Sigmoid colon (tissue), 7 donors: ENCODE measurements around the gene TAF6L. TPM values are rescaled to one million over a fixed set of nuclear protein-coding genes. Genes with fewer than 3 reads are reported as not detected.
A peak's percentile ranks its signal among the peaks of the same experiment; 100 is the strongest.

Source experiments
- DNase-seq: peaks from one replicate; pipeline ENCODE4 v3.0.0-alpha.2; 2019
- H3K27ac ChIP-seq, 4 donors: fragments of 200-600 bp; sonication (generic); one replicate each; pipeline ENCODE4 v1.5.1; 2016 to 2019; ENCODE audit warnings: mild to moderate bottlenecking in 1 of 4
- H3K27me3 ChIP-seq, 3 donors: fragments of 200-600 bp; sonication (generic); one replicate each; pipeline ENCODE4 v1.5.1; 2019; ENCODE audit warnings: mild to moderate bottlenecking in 1 of 3
- H3K36me3 ChIP-seq, 4 donors: fragments of 200-600 bp; sonication (generic); one replicate each; pipeline ENCODE4 v1.5.1; 2016 to 2019
- H3K4me1 ChIP-seq, 4 donors: fragments of 200-600 bp; sonication (generic); one replicate each; pipeline ENCODE4 v1.5.1; 2017 to 2019
- H3K4me3 ChIP-seq, 4 donors: fragments of 200-600 bp; sonication (generic); one replicate each; pipeline ENCODE4 v1.5.1; 2017 to 2019; ENCODE audit warnings: mild to moderate bottlenecking in 2 of 4, moderate library complexity in 1 of 4
- H3K9me3 ChIP-seq, 4 donors: fragments of 200-600 bp in 3 of 4; sonication (generic) in 3 of 4; one replicate each; pipeline versions ENCODE4 v1.5.1 to v1.6.1; 2013 to 2019
- CTCF ChIP-seq, 4 experiments: fragments of 450-650 bp in 3 of 4; fragments of 200-600 bp in 1 of 4; IDR thresholded peaks; one replicate each; pipeline ENCODE4 v1.5.1; 2016 to 2019; ENCODE audit warnings: antibody characterized with exemption in 4 of 4, mild to moderate bottlenecking in 3 of 4, moderate library complexity in 2 of 4
- EP300 ChIP-seq, 4 donors: sonication (generic); formaldehyde crosslinking; IDR thresholded peaks; one replicate each; pipeline ENCODE4 v1.6.1; 2017; ENCODE audit warnings: antibody characterized with exemption in 4 of 4
- POLR2A ChIP-seq, 2 donors: fragments of 450-650 bp; IDR thresholded peaks; one replicate each; pipeline ENCODE4 v1.6.1; 2016; ENCODE audit warnings: antibody characterized with exemption in 2 of 2, mild to moderate bottlenecking in 2 of 2, moderate library complexity in 2 of 2
- POLR2AphosphoS5 ChIP-seq, 4 donors: sonication (generic); formaldehyde crosslinking; IDR thresholded peaks; one replicate each; pipeline ENCODE4 v1.6.1; 2017; ENCODE audit warnings: antibody characterized with exemption in 4 of 4
- WGBS, 2 donors: extraction: QIAGEN DNeasy Blood & Tissue Kit; methylation state at CpG; one replicate each; pipeline ENCODE4 v1.1.7; 2013; 5-methylcytosine and 5-hydroxymethylcytosine counted together
- intact Hi-C: fragments of 100-400 bp; cut with DNase I; formaldehyde crosslinking; loops from one replicate; pipeline ENCODE4 v1.15.1; 2023
- polyA plus RNA-seq, 3 donors: library from polyadenylated mRNA; stranded (reverse); fragments of 200-250 nt; gene quantifications; one replicate each; pipeline ENCODE4 v1.2.3, GENCODE V29; 2013
- total RNA-seq, 4 donors: library from RNA; depleted of rRNA; stranded (reverse); fragments of >200 nt; gene quantifications; one replicate each; pipeline ENCODE4 v1.1.0, GENCODE V29; 2016
- donor health status: healthy with polysubstance abuse.
- donor health status: Bipolar disorder and iron deficiency.
- donor health status: healthy.

The TAF6L gene
- total and polyA plus RNA-seq, 7 donors, result 3.0 to 20.7 (median 13.5) TPM

GRCh38 chr11:62752177-62752785 lies 18.9 kb upstream of the TAF6L start:
- Histone ChIP-seq H3K4me3 (no peak overlapping the region), H3K27ac (no peak overlapping the region), H3K9me3 (no peaks in the 10 kb centered on the region), H3K36me3 (peaks cover 0 to 22% (median 4%) of the 10 kb centered on the region in 4 donors), H3K27me3 (no peaks in the 10 kb centered on the region), H3K4me1 (peaks cover 0 to 38% (median 18%) of the 10 kb centered on the region in 4 donors)
- intact Hi-C loops, result loop anchor here (2.0 kb wide), 1 partner anchor 23 kb away; the partner anchor contains the start of gene TTC9C
- no peak for DNase-seq
- TF ChIP-seq EP300 (IDR thresholded peaks at IDR 0.05) (no peak), CTCF (IDR thresholded peaks at IDR 0.05) (no peak), POLR2AphosphoS5 (IDR thresholded peaks at IDR 0.05) (no peak), POLR2A (IDR thresholded peaks at IDR 0.05) (no peak)
- 94 to 96% methylated on average over 14 of the region's 14 CpGs for WGBS, 2 donors

GRCh38 chr11:62752994-62753735 lies 18.0 kb upstream of the TAF6L start:
- no peaks in the 10 kb centered on the region for H3K9me3 ChIP-seq
- WGBS, 2 donors, result 35 to 66% methylated on average over 15 of the region's 15 CpGs
- intact Hi-C loops, result loop anchor here (2.0 kb wide), 1 partner anchor 24 kb away; the partner anchor contains the start of gene TTC9C
- DNase-seq, result no peak
- TF ChIP-seq POLR2A (IDR thresholded peaks at IDR 0.05), result no peak
- TF ChIP-seq EP300 (IDR thresholded peaks at IDR 0.05), result no peak
- TF ChIP-seq POLR2AphosphoS5 (IDR thresholded peaks at IDR 0.05), result no peak
- TF ChIP-seq CTCF (IDR thresholded peaks at IDR 0.05), result no peak
- H3K27me3 ChIP-seq, result no peaks in the 10 kb centered on the region
- peaks cover 0 to 22% (median 4%) of the 10 kb centered on the region in 4 donors for H3K36me3 ChIP-seq
- peak overlapping the region; percentile 50 to 70 (median 66) for H3K4me3 ChIP-seq
- peak overlapping the region; percentile 90 to 96 (median 94) for H3K27ac ChIP-seq
- peaks cover 0 to 38% (median 18%) of the 10 kb centered on the region in 4 donors for H3K4me1 ChIP-seq

- DNase-seq, result peak; percentile 99
- peaks cover 0 to 22% (median 2%) of the 10 kb centered on the region in 4 donors for H3K36me3 ChIP-seq
- peak; percentile 67 to 98 (median 84) for TF ChIP-seq POLR2AphosphoS5 (IDR thresholded peaks at IDR 0.05)
- no peak for TF ChIP-seq EP300 (IDR thresholded peaks at IDR 0.05)
- TF ChIP-seq POLR2A (IDR thresholded peaks at IDR 0.05), result peak; percentile 76 to 87
- peak in 1 of 4 experiments; percentile 9 for TF ChIP-seq CTCF (IDR thresholded peaks at IDR 0.05)
- peak within 1 kb of the TSS; percentile 50 to 70 (median 66) for H3K4me3 ChIP-seq
- H3K9me3 ChIP-seq, result no peaks in the 10 kb centered on the region
- intact Hi-C loops, result loop anchor here (2.0 kb wide), 1 partner anchor 25 kb away; the partner anchor contains the start of gene TTC9C
- H3K4me1 ChIP-seq, result peaks cover 0 to 38% (median 18%) of the 10 kb centered on the region in 4 donors
- WGBS, 2 donors, result 1% methylated on average over 47 of the region's 47 CpGs
- peak within 1 kb of the TSS; percentile 90 to 96 (median 94) for H3K27ac ChIP-seq
- no peaks in the 10 kb centered on the region for H3K27me3 ChIP-seq
Measured at GRCh38 chr11:62753736-62754603, 17.2 kb upstream of the TAF6L start, which contains the start of gene ZBTB3. Gene ZBTB3 (minus strand): TSS chr11:62754160. CDS start chr11:62753664, 496 bp downstream.

GRCh38 chr11:62755086-62755615 lies 16.0 kb upstream of the TAF6L start:
- TF ChIP-seq CTCF (IDR thresholded peaks at IDR 0.05), result no peak
- no peak for TF ChIP-seq EP300 (IDR thresholded peaks at IDR 0.05)
- no peak for TF ChIP-seq POLR2AphosphoS5 (IDR thresholded peaks at IDR 0.05)
- no peak for TF ChIP-seq POLR2A (IDR thresholded peaks at IDR 0.05)
- intact Hi-C loops, result no loop called here
- H3K27me3 ChIP-seq, result no peaks in the 10 kb centered on the region
- DNase-seq, result no peak
- no peaks in the 10 kb centered on the region for H3K9me3 ChIP-seq
- no peak overlapping the region for H3K4me3 ChIP-seq
- WGBS, 2 donors, result 40 to 73% methylated on average over 10 of the region's 10 CpGs
- peak overlapping the region in 1 of 4 donors; percentile 94 for H3K27ac ChIP-seq
- peaks cover 0 to 32% (median 16%) of the 10 kb centered on the region in 4 donors for H3K4me1 ChIP-seq
- H3K36me3 ChIP-seq, result peaks cover 0 to 13% (median 2%) of the 10 kb centered on the region in 4 donors
